Keratinocyte (primary cell): ENCODE data around the gene STBD1. TPM values are rescaled to one million over a fixed set of nuclear protein-coding genes. Genes with fewer than 3 reads are reported as not detected.

Experiments
- DNase-seq: peaks from one replicate; pipeline ENCODE4 v3.0.0-alpha.2; 2011; ENCODE audit warnings: low read depth, missing footprints, low spot score
- FAIRE-seq: peaks from 2 replicates; lab custom pipeline; 2011; peaks lifted over from hg19 to GRCh38; lab: Jason Lieb, UNC
- H2AFZ ChIP-seq: 2 replicates; pipeline ENCODE4 v1.6.0; 2012; ENCODE audit warnings: low read length, control low read depth, inconsistent platforms; ENCODE audit not compliant: control insufficient read depth
- H3K27ac ChIP-seq: 2 replicates; pipeline ENCODE4 v1.5.1; 2011; ENCODE audit warnings: low read length; ENCODE audit not compliant: control insufficient read depth, insufficient read depth
- H3K27me3 ChIP-seq: 3 replicates; pipeline ENCODE4 v1.6.0; 2011; ENCODE audit warnings: low read length; ENCODE audit not compliant: control insufficient read depth, insufficient read depth; ENCODE audit errors: extremely low read depth
- H3K36me3 ChIP-seq, 2 experiments: 2 replicates in 1 of 2; 3 replicates in 1 of 2; pipeline ENCODE4 v1.5.1; 2011; ENCODE audit warnings: low read length in 2 of 2, mild to moderate bottlenecking in 1 of 2; ENCODE audit not compliant: control insufficient read depth in 2 of 2, insufficient read depth in 2 of 2; ENCODE audit errors: extremely low read depth in 1 of 2
- H3K4me1 ChIP-seq: 3 replicates; pipeline ENCODE4 v1.5.1; 2011; ENCODE audit warnings: low read length; ENCODE audit not compliant: control insufficient read depth, insufficient read depth; ENCODE audit errors: extremely low read depth
- H3K4me2 ChIP-seq: 3 replicates; pipeline ENCODE4 v1.6.0; 2011; ENCODE audit warnings: low read depth, low read length; ENCODE audit not compliant: control insufficient read depth, insufficient read depth; ENCODE audit errors: extremely low read depth
- H3K4me3 ChIP-seq, 3 experiments: fragments of 200-600 bp in 1 of 3; sonication (generic) in 1 of 3; 2 replicates in 2 of 3; 3 replicates in 1 of 3; pipeline ENCODE4 v1.5.1; 2011 to 2016; ENCODE audit warnings: low read length in 3 of 3, mild to moderate bottlenecking in 3 of 3, control low read depth in 2 of 3, inconsistent platforms in 1 of 3, low read depth in 1 of 3, mixed read lengths in 1 of 3, mixed run types in 1 of 3, moderate library complexity in 1 of 3; ENCODE audit not compliant: control insufficient read depth in 2 of 3, insufficient read depth in 2 of 3; ENCODE audit errors: extremely low read depth in 1 of 3
- H3K79me2 ChIP-seq: 2 replicates; pipeline ENCODE4 v1.6.0; 2012; ENCODE audit warnings: low read length; ENCODE audit not compliant: control insufficient read depth, insufficient read depth
- H3K9ac ChIP-seq: 3 replicates; pipeline ENCODE4 v1.6.0; 2011; ENCODE audit warnings: low read length; ENCODE audit not compliant: control insufficient read depth, insufficient read depth; ENCODE audit errors: extremely low read depth
- H3K9me1 ChIP-seq: 3 replicates; pipeline ENCODE4 v1.6.0; 2011; ENCODE audit warnings: low read length; ENCODE audit not compliant: control insufficient read depth, insufficient read depth; ENCODE audit errors: extremely low read depth
- H3K9me3 ChIP-seq: 2 replicates; pipeline ENCODE4 v1.5.1; 2012; ENCODE audit warnings: low read depth, low read length; ENCODE audit not compliant: control insufficient read depth
- H4K20me1 ChIP-seq: 3 replicates; pipeline ENCODE4 v1.6.0; 2011; ENCODE audit warnings: low read length; ENCODE audit not compliant: control insufficient read depth, insufficient read depth; ENCODE audit errors: extremely low read depth
- CTCF ChIP-seq, 3 experiments: IDR thresholded peaks in 1 of 3; conservative IDR thresholded peaks in 1 of 3; optimal IDR thresholded peaks in 1 of 3; 2 replicates in 2 of 3; 3 replicates in 1 of 3; pipeline versions ENCODE3 to v1.5.1; 2011; ENCODE audit warnings: low read length in 3 of 3, mild to moderate bottlenecking in 3 of 3, moderate library complexity in 2 of 3, control low read depth in 1 of 3, inconsistent platforms in 1 of 3; ENCODE audit not compliant: insufficient read depth in 2 of 3; ENCODE audit errors: extremely low read depth in 1 of 3
- EZH2 ChIP-seq: IDR thresholded peaks from one replicate; pipeline ENCODE4 v1.6.1; 2012; ENCODE audit warnings: inconsistent platforms, mild to moderate bottlenecking, low read length, moderate library complexity
- dilution Hi-C: fragments of 300-500 bp; cut with MboI; formaldehyde crosslinking; loops from one replicate; pipeline ENCODE4 v1.7.0; 2020; ENCODE audit warnings: low sequenced_read_pairs; ENCODE audit not compliant: extremely low pct_ligation_motif_present
- polyA plus RNA-seq, 5 experiments: library from polyadenylated mRNA; depleted of rRNA in 3 of 5; stranded (reverse) in 3 of 5; stranded (forward) in 1 of 5; unstranded in 1 of 5; fragments of >200 nt; gene quantifications; 1 replicate in 1 of 5; 2 replicates in 3 of 5; 3 replicates in 1 of 5; pipeline versions ENCODE4 v1.2.1 to v1.2.3, GENCODE V29; 2011 to 2012; ENCODE audit warnings: missing spikeins in 2 of 5, low read depth in 1 of 5, low replicate concordance in 1 of 5

STBD1 gene
- polyA plus RNA-seq, 1 donor (not counting 4 experiments of a cell fraction or from before 2014, with no cell fraction given) = 0.41 TPM

GRCh38 chr4:76265631-76266218, 40.8 kb upstream of the STBD1 start:
- peaks cover 4% of the 10 kb centered on the region for H3K27me3 ChIP-seq

GRCh38 chr4:76266627-76267026, 39.9 kb upstream of the STBD1 start:
- TF ChIP-seq EZH2 = no peak
- no peak for TF ChIP-seq CTCF (optimal IDR thresholded peaks at IDR 0.05 in 1 of 3, IDR thresholded peaks at IDR 0.05 in 1 of 3, conservative IDR thresholded peaks at IDR 0.05 in 1 of 3; ENCODE audit: extremely low read depth in 1 of 3, insufficient read depth in 2 of 3, low read length in 3 of 3)
- no peak overlapping the region for H3K4me3 ChIP-seq
- dilution Hi-C loops = no loop called here
- H2AFZ ChIP-seq = no peak overlapping the region
- no peak overlapping the region for H3K9ac ChIP-seq
- no peak overlapping the region for H3K27ac ChIP-seq
- H3K27me3 ChIP-seq = peaks cover 9% of the 10 kb centered on the region
- H3K9me3 ChIP-seq = no peaks in the 10 kb centered on the region
- H3K4me1 ChIP-seq = no peaks in the 10 kb centered on the region
- H3K79me2 ChIP-seq = no peaks in the 10 kb centered on the region
- FAIRE-seq (no peak), DNase-seq (no peak)
- no peaks in the 10 kb centered on the region for H3K9me1 ChIP-seq
- no peak overlapping the region for H3K4me2 ChIP-seq
- no peaks in the 10 kb centered on the region for H3K36me3 ChIP-seq
- H4K20me1 ChIP-seq = no peaks in the 10 kb centered on the region

More at GRCh38 chr4:76265631-76266218, 40.8 kb upstream of the STBD1 start:
- dilution Hi-C loops = no loop called here
- H3K9ac ChIP-seq = no peak overlapping the region
- no peaks in the 10 kb centered on the region for H3K4me1 ChIP-seq
- H3K36me3 ChIP-seq = no peaks in the 10 kb centered on the region
- H3K4me3 ChIP-seq = no peak overlapping the region
- H4K20me1 ChIP-seq = no peaks in the 10 kb centered on the region
- H2AFZ ChIP-seq = no peak overlapping the region
- FAIRE-seq = no peak
- H3K4me2 ChIP-seq = no peak overlapping the region
- no peaks in the 10 kb centered on the region for H3K79me2 ChIP-seq
- H3K9me3 ChIP-seq = no peaks in the 10 kb centered on the region
- no peak for TF ChIP-seq EZH2
- no peak for TF ChIP-seq CTCF (optimal IDR thresholded peaks at IDR 0.05 in 1 of 3, IDR thresholded peaks at IDR 0.05 in 1 of 3, conservative IDR thresholded peaks at IDR 0.05 in 1 of 3; ENCODE audit: extremely low read depth in 1 of 3, insufficient read depth in 2 of 3, low read length in 3 of 3)
- H3K27ac ChIP-seq = no peak overlapping the region
- H3K9me1 ChIP-seq = no peaks in the 10 kb centered on the region
- DNase-seq = no peak
